ENCODE results near the gene S1PR5. TPM values are rescaled to one million over a fixed set of nuclear protein-coding genes. Genes with fewer than 3 reads are reported as not detected.
A peak's percentile ranks its signal among the peaks of the same experiment; 100 is the strongest.

S1PR5 gene
- total and polyA plus RNA-seq, 2 of the 8 experiments (the other 6 are each of a cell fraction or from before 2014, with no cell fraction given) = 2.4 to 8.6 TPM

GRCh38 chr19:10516064-10516385 is 1.2 kb downstream of the S1PR5 start:
- Histone ChIP-seq H3K4me2 (ENCODE audit: insufficient read depth in 1 of 2, low read depth in 2 of 2, low read length in 2 of 2) (no peak overlapping the region; a peak in 1 of 4 replicates), H3K9me3 (ENCODE audit: insufficient read depth in 2 of 2, low read depth in 1 of 2, low read length in 1 of 2) (no peaks in the 10 kb centered on the region), H2BK20ac (ENCODE audit: low read length) (peak overlapping the region; percentile 15; the same call in 1 of the 2 replicates), H3K4me3 (ENCODE audit: extremely low read depth in 1 of 4, insufficient read depth in 2 of 4, low read depth in 3 of 4, low read length in 4 of 4) (no peak overlapping the region), H2AFZ (ENCODE audit: low read length) (no peak overlapping the region), H2BK12ac (ENCODE audit: low read depth, low read length) (peak overlapping the region; percentile 85; the same call in 1 of the 2 replicates), H3K4me1 (replicated peaks in 1 of 4; ENCODE audit: control insufficient read depth in 3 of 4, insufficient read depth in 4 of 4, low read length in 3 of 4) (peaks cover 0 to 29% (median 10%) of the 10 kb centered on the region in 4 experiments; a peak in 5 of 7 replicates), H3K79me2 (ENCODE audit: control insufficient read depth in 1 of 2, insufficient read depth in 2 of 2, low read length in 2 of 2) (no peaks in the 10 kb centered on the region), H2AK5ac (ENCODE audit: low read depth, low read length) (peak overlapping the region; percentile 96; the same call in 1 of the 2 replicates), H3K79me1 (ENCODE audit: low read depth, low read length) (no peaks in the 10 kb centered on the region; the same call in 1 of the 2 replicates), H4K5ac (ENCODE audit: insufficient read length, low read depth, low read length) (no peak overlapping the region), H2BK120ac (replicated peaks; ENCODE audit: low read depth, low read length) (no peak overlapping the region), H4K91ac (replicated peaks; ENCODE audit: insufficient read length, low read length) (no peak overlapping the region), H3K23me2 (ENCODE audit: low read depth, low read length) (peaks cover 30% of the 10 kb centered on the region), H3K27me3 (replicated peaks in 1 of 4; ENCODE audit: control insufficient read depth in 3 of 4, extremely low read depth in 1 of 4, insufficient read depth in 3 of 4, low read length in 3 of 4) (peaks cover 43 to 72% (median 67%) of the 10 kb centered on the region in 4 experiments; a peak in 6 of 7 replicates), H3K18ac (ENCODE audit: extremely low read depth, low read length) (no peak overlapping the region), H4K8ac (ENCODE audit: extremely low read depth, insufficient read depth, low read length) (no peak overlapping the region), H3K56ac (replicated peaks; ENCODE audit: insufficient read length, low read depth, low read length) (no peak overlapping the region), H2BK15ac (ENCODE audit: low read length) (peak overlapping the region; percentile 99), H3K14ac (ENCODE audit: insufficient read length) (no peak overlapping the region), H3K36me3 (ENCODE audit: control insufficient read depth in 2 of 4, insufficient read depth in 4 of 4, low read length in 3 of 4) (no peaks in the 10 kb centered on the region), H4K20me1 (replicated peaks in 1 of 2; ENCODE audit: control insufficient read depth in 1 of 2, insufficient read depth in 2 of 2, low read length in 2 of 2) (peaks cover 3 to 6% of the 10 kb centered on the region in 2 experiments), H3K9ac (replicated peaks in 1 of 4; ENCODE audit: extremely low read depth in 1 of 4, low read depth in 3 of 4, low read length in 3 of 4) (no peak overlapping the region), H3K4ac (replicated peaks; ENCODE audit: insufficient read length, low read depth, low read length) (no peak overlapping the region), H2BK5ac (ENCODE audit: low read depth, low read length) (no peak overlapping the region), H3K23ac (ENCODE audit: insufficient read length) (no peak overlapping the region), H3K27ac (ENCODE audit: low read depth, low read length) (no peak overlapping the region)
- DNase-seq (ENCODE audit: low read depth in 1 of 2, low spot score in 2 of 2) = no peak
- FAIRE-seq = no peak
- TF ChIP-seq E2F6 (IDR thresholded peaks at IDR 0.05) (no peak), CEBPB (IDR thresholded peaks at IDR 0.05; ENCODE audit: low read depth, low read length) (no peak), JUN (IDR thresholded peaks at IDR 0.05; ENCODE audit: low read depth, low read length) (no peak), PHF8 (conservative IDR thresholded peaks at IDR 0.05; ENCODE audit: low read depth, low read length) (no peak), SRF (IDR thresholded peaks at IDR 0.05; ENCODE audit: low read depth, low read length) (no peak), RAD21 (IDR thresholded peaks at IDR 0.05 in 1 of 2, conservative IDR thresholded peaks at IDR 0.05 in 1 of 2; ENCODE audit: low read depth in 2 of 2, low read length in 2 of 2) (no peak), SAP30 (IDR thresholded peaks at IDR 0.05; ENCODE audit: insufficient read depth, insufficient replicate concordance, low read length) (no peak), CBX8 (IDR thresholded peaks at IDR 0.05; ENCODE audit: borderline replicate concordance, low read depth, low read length) (no peak)
- 77% methylated on average over 5 of the region's 5 CpGs; no CpG with 5 or more reads in 1 of the 2 experiments for WGBS, 2 experiments (ENCODE audit: extremely low coverage in 1 of 2, insufficient coverage in 1 of 2, insufficient read length in 1 of 2, insufficient replicate concordance in 2 of 2, low coverage in 1 of 2, low lambda C conversion rate in 2 of 2, missing lambda C conversion rate in 1 of 2)
- ChIA-PET CTCF (ENCODE audit: partially characterized antibody) (interaction anchor here (0.8 to 5.6 kb wide), 8 partner anchors 8 to 86 kb away, joined by 3 to 46 read pairs (median 5); no protein-coding TSS in a partner anchor), POLR2A (ENCODE audit: partially characterized antibody) (interaction anchor here (1.0 to 1.5 kb wide), 4 partner anchors 8 to 26 kb away, joined by 3 to 6 read pairs (median 4); partner anchors contain the start of gene KEAP1)

All from H1 (cell line).